HepG2 (cell line): ENCODE results near the gene CCT6A. TPM values are rescaled to one million over a fixed set of nuclear protein-coding genes. Genes with fewer than 3 reads are reported as not detected.
A peak's percentile ranks its signal among the peaks of the same experiment; 100 is the strongest.

Source experiments
- ATRX ChIP-seq: sonication (generic); formaldehyde crosslinking; IDR thresholded peaks from 2 replicates; pipeline ENCODE4 v1.4.0; 2020; ENCODE audit warnings: missing genetic modification reagents, borderline replicate concordance
- BRD4 ChIP-seq: sonication (generic); formaldehyde crosslinking; IDR thresholded peaks from 2 replicates; pipeline ENCODE4 v1.4.0; 2020; ENCODE audit warnings: missing genetic modification reagents
- ELF4 ChIP-seq: sonication (generic); formaldehyde crosslinking; IDR thresholded peaks from 2 replicates; pipeline ENCODE4 v1.5.0; 2020; ENCODE audit warnings: missing genetic modification reagents, mild to moderate bottlenecking, moderate library complexity, borderline replicate concordance
- FOXK2 ChIP-seq: fragments of 450-650 bp; IDR thresholded peaks from 2 replicates; pipeline ENCODE4 v1.6.1; 2016
- HNF4G ChIP-seq, 2 experiments: sonication (generic) in 1 of 2; formaldehyde crosslinking in 1 of 2; IDR thresholded peaks; 2 replicates each; pipeline versions ENCODE4 v1.4.0 to v1.6.1; 2011 to 2020; ENCODE audit warnings: borderline replicate concordance in 2 of 2, low read depth in 2 of 2, mild to moderate bottlenecking in 2 of 2, low read length in 1 of 2, missing genetic modification reagents in 1 of 2, moderate library complexity in 1 of 2
- JUN ChIP-seq: sonication (generic); formaldehyde crosslinking; IDR thresholded peaks from 2 replicates; pipeline ENCODE4 v1.4.0; 2020; ENCODE audit warnings: mild to moderate bottlenecking, missing genetic modification reagents
- NONO ChIP-seq, 2 experiments: fragments of 450-650 bp in 1 of 2; sonication (generic) in 1 of 2; formaldehyde crosslinking in 1 of 2; IDR thresholded peaks in 1 of 2; conservative IDR thresholded peaks in 1 of 2; 2 replicates each; pipeline versions ENCODE4 v1.6.1 to v1.8.0; 2017 to 2022; ENCODE audit warnings: mild to moderate bottlenecking in 1 of 2, missing genetic modification reagents in 1 of 2, moderate library complexity in 1 of 2
- TBX3 ChIP-seq: fragments of 450-650 bp; IDR thresholded peaks from 2 replicates; pipeline ENCODE4 v1.6.1; 2017; ENCODE audit warnings: antibody characterized with exemption, mild to moderate bottlenecking, inconsistent platforms, borderline replicate concordance
- ZFP90 ChIP-seq: sonication (generic); formaldehyde crosslinking; IDR thresholded peaks from 2 replicates; pipeline ENCODE4 v1.8.0; 2022; ENCODE audit warnings: missing genetic modification reagents, mild to moderate bottlenecking, inconsistent platforms, borderline replicate concordance
- ZNF224 ChIP-seq: sonication (generic); formaldehyde crosslinking; IDR thresholded peaks from 2 replicates; pipeline ENCODE4 v1.5.0; 2020; ENCODE audit warnings: mild to moderate bottlenecking, missing genetic modification reagents
- ZNF251 ChIP-seq: sonication (generic); formaldehyde crosslinking; IDR thresholded peaks from 2 replicates; pipeline ENCODE4 v1.9.0; 2021; ENCODE audit warnings: mild to moderate bottlenecking, missing genetic modification reagents
- ZNF367 ChIP-seq: sonication (generic); formaldehyde crosslinking; IDR thresholded peaks from 2 replicates; pipeline ENCODE4 v1.4.0; 2020; ENCODE audit warnings: missing genetic modification reagents, borderline replicate concordance
- ZNF550 ChIP-seq: sonication (generic); formaldehyde crosslinking; IDR thresholded peaks from 2 replicates; pipeline ENCODE4 v1.4.0; 2020; ENCODE audit warnings: mild to moderate bottlenecking, missing genetic modification reagents, borderline replicate concordance
- ZNF605 ChIP-seq: sonication (generic); formaldehyde crosslinking; IDR thresholded peaks from 2 replicates; pipeline ENCODE4 v1.8.0; 2022; ENCODE audit warnings: mild to moderate bottlenecking, missing genetic modification reagents
- ZNF7 ChIP-seq: IDR thresholded peaks from 2 replicates; pipeline ENCODE4 v1.6.1; 2016; ENCODE audit warnings: missing biosample characterization, missing genetic modification reagents
- ZNF878 ChIP-seq: sonication (generic); formaldehyde crosslinking; IDR thresholded peaks from 2 replicates; pipeline ENCODE4 v1.8.1; 2023; ENCODE audit warnings: mild to moderate bottlenecking, missing genetic modification reagents, moderate library complexity
- ZSCAN9 ChIP-seq: IDR thresholded peaks from 2 replicates; pipeline ENCODE4 v1.6.1; 2016; ENCODE audit warnings: borderline replicate concordance
- polyA plus RNA-seq, 8 experiments: library from polyadenylated mRNA; depleted of rRNA in 3 of 8; stranded (reverse) in 7 of 8; unstranded in 1 of 8; fragments of >200 nt; fragmentation: Illumina TruSeq in 4 of 8; extraction: Trizol in 4 of 8; gene quantifications; 2 replicates each; pipeline versions ENCODE4 v1.2.1 to v1.2.3, GENCODE V29; 2011 to 2016; ENCODE audit warnings: low read depth in 4 of 8, missing spikeins in 1 of 8, mixed read lengths in 1 of 8; ENCODE audit not compliant: insufficient read depth in 1 of 8
- total RNA-seq, 5 experiments: library from RNA; depleted of rRNA; stranded (reverse); fragments of >200 nt; fragmentation: Illumina TruSeq; extraction: Trizol; gene quantifications; 2 replicates each; pipeline ENCODE4 v1.2.3, GENCODE V29; 2016; ENCODE audit warnings: low read depth in 1 of 5
- TF ChIP-seq, protein P1 (sequence below), 2 experiments: sonication (generic) in 1 of 2; formaldehyde crosslinking in 1 of 2; IDR thresholded peaks; 2 replicates each; pipeline versions ENCODE4 v1.4.0 to v1.6.1; 2018 to 2020; ENCODE audit warnings: missing genetic modification reagents in 2 of 2, borderline replicate concordance in 1 of 2, low read depth in 1 of 2, mild to moderate bottlenecking in 1 of 2, missing biosample characterization in 1 of 2
- TF ChIP-seq, protein P2 (sequence below), 2 experiments: fragments of 450-650 bp in 1 of 2; sonication (generic) in 1 of 2; formaldehyde crosslinking in 1 of 2; IDR thresholded peaks; 2 replicates each; pipeline versions ENCODE4 v1.6.1 to v1.8.0; 2016 to 2022; ENCODE audit warnings: antibody characterized with exemption in 1 of 2, mild to moderate bottlenecking in 1 of 2, missing genetic modification reagents in 1 of 2

CCT6A gene
- total and polyA plus RNA-seq, 2 of the 13 experiments (the other 11 are each of a cell fraction or from before 2014, with no cell fraction given): 219 to 292 TPM

DNA sequence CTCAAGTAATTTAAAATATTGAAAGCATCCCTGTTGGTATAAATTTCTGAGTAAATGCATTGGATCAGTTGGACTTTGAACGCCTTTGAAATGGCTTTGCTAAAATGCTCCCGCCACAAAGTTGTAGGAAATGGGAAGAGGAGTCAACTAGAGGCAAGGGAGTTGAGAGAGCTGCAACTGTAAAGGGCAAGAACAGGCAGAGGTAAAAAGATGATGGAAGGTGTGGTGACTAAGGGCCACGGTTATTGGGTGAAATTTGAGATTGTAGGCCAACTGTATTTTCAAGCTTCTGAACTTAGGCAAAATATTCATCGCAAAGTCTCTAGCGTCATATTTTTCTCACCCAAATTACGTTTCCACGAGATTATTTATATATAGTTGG lies 11.9 kb downstream of the CCT6A start (continued):
- TF ChIP-seq FOXK2 (no peak), ZNF7 (CRISPR knock-in tag) (no peak), ZNF251 (no peak), ELF4 (no peak), ZNF367 (no peak), BRD4 (no peak), HNF4G (IDR thresholded peaks at IDR 0.05; ENCODE audit: borderline replicate concordance, low read depth, low read length) (peak; percentile 34; the same call in 1 of the 2 replicates), HNF4G (CRISPR knock-in tag; IDR thresholded peaks at IDR 0.05; ENCODE audit: borderline replicate concordance, low read depth) (no peak), ZNF550 (CRISPR knock-in tag) (no peak), TBX3 (no peak), ZNF224 (no peak), ZFP90 (CRISPR knock-in tag) (no peak), ZNF878 (CRISPR knock-in tag) (0 out of 2 replicates have a peak, but pooled peaks have one; percentile 13), ZNF605 (CRISPR knock-in tag) (no peak), ATRX (CRISPR knock-in tag) (no peak), JUN (CRISPR knock-in tag) (no peak), NONO (IDR thresholded peaks at IDR 0.05) (no peak), NONO (CRISPR knock-in tag; conservative IDR thresholded peaks at IDR 0.05) (no peak), ZSCAN9 (CRISPR knock-in tag) (no peak)
- TF ChIP-seq, protein P1, sequence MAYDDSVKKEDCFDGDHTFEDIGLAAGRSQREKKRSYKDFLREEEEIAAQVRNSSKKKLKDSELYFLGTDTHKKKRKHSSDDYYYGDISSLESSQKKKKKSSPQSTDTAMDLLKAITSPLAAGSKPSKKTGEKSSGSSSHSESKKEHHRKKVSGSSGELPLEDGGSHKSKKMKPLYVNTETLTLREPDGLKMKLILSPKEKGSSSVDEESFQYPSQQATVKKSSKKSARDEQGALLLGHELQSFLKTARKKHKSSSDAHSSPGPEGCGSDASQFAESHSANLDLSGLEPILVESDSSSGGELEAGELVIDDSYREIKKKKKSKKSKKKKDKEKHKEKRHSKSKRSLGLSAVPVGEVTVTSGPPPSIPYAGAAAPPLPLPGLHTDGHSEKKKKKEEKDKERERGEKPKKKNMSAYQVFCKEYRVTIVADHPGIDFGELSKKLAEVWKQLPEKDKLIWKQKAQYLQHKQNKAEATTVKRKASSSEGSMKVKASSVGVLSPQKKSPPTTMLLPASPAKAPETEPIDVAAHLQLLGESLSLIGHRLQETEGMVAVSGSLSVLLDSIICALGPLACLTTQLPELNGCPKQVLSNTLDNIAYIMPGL (CRISPR knock-in tag; IDR thresholded peaks at IDR 0.05; ENCODE audit: borderline replicate concordance in 1 of 2, low read depth in 1 of 2): no peak
- TF ChIP-seq, protein P2, sequence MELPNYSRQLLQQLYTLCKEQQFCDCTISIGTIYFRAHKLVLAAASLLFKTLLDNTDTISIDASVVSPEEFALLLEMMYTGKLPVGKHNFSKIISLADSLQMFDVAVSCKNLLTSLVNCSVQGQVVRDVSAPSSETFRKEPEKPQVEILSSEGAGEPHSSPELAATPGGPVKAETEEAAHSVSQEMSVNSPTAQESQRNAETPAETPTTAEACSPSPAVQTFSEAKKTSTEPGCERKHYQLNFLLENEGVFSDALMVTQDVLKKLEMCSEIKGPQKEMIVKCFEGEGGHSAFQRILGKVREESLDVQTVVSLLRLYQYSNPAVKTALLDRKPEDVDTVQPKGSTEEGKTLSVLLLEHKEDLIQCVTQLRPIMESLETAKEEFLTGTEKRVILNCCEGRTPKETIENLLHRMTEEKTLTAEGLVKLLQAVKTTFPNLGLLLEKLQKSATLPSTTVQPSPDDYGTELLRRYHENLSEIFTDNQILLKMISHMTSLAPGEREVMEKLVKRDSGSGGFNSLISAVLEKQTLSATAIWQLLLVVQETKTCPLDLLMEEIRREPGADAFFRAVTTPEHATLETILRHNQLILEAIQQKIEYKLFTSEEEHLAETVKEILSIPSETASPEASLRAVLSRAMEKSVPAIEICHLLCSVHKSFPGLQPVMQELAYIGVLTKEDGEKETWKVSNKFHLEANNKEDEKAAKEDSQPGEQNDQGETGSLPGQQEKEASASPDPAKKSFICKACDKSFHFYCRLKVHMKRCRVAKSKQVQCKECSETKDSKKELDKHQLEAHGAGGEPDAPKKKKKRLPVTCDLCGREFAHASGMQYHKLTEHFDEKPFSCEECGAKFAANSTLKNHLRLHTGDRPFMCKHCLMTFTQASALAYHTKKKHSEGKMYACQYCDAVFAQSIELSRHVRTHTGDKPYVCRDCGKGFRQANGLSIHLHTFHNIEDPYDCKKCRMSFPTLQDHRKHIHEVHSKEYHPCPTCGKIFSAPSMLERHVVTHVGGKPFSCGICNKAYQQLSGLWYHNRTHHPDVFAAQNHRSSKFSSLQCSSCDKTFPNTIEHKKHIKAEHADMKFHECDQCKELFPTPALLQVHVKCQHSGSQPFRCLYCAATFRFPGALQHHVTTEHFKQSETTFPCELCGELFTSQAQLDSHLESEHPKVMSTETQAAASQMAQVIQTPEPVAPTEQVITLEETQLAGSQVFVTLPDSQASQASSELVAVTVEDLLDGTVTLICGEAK (IDR thresholded peaks at IDR 0.05): no peak
- TF ChIP-seq, protein P2 (CRISPR knock-in tag; IDR thresholded peaks at IDR 0.05): no peak
